ENCODE results near the gene PTPN9.
A peak's percentile ranks its signal among the peaks of the same experiment; 100 is the strongest.

Gene PTPN9

DNA sequence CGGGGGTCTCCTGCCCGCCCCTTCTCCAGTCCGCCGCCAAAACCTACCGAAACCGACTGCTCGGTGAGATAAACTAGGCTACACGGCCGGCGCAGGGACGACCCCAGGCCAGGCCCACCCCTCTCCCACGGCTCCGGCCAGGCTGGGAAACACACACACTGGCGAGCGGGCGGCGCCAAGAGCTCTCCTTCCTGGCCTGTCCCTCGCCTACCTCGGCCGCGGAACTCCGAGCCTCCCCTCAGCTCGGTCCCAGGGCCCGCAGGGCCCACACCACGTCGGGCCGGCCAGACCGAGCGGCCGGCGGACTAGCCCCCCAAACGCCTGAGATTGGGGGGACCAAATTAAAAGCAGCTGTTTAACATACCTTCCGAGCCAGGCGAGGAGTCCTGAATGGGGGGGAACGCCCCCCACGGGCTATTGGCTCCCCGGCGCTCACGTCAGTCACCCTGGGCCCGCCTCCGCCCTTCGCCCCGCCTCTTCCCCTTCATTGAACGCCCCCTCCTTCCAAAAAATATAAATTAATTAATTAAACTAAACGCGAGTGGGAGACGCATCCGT lies 123.6 kb downstream of the PTPN9 start:
- WGBS (ENCODE audit: insufficient coverage), result 0% methylated on average over 34 of the region's 48 CpGs
- POLR2A ChIA-PET, result interaction anchor here (0.6 to 0.8 kb wide), 3 partner anchors 9 to 196 kb away, joined by 3 to 4 read pairs (median 4); no protein-coding TSS in a partner anchor
- Histone ChIP-seq H3K27me3 (replicated peaks in 2 of 5; ENCODE audit: control insufficient read depth in 4 of 5, insufficient read depth in 5 of 5, low read length in 4 of 5) (no peaks in the 10 kb centered on the region), H3K9me3 (ENCODE audit: control extremely low read depth in 1 of 5, control insufficient read depth in 4 of 5, insufficient read depth in 2 of 5, low read depth in 1 of 5, low read length in 4 of 5) (no peaks in the 10 kb centered on the region), H3K27ac (ENCODE audit: insufficient read depth in 1 of 2, low read depth in 1 of 2, low read length in 2 of 2, poor library complexity in 1 of 2, severe bottlenecking in 2 of 2) (peak overlapping the region; percentile 83 to 93), H3K4me1 (ENCODE audit: control extremely low read depth in 1 of 4, control insufficient read depth in 4 of 4, insufficient read depth in 4 of 4, low read length in 3 of 4) (peaks cover 0 to 30% (median 23%) of the 10 kb centered on the region in 4 experiments), H3K4me3 (ENCODE audit: control insufficient read depth in 1 of 7, extremely low read depth in 1 of 7, insufficient read depth in 4 of 7, low read depth in 2 of 7, low read length in 6 of 7) (peak overlapping the region; percentile 80 to 96 (median 92)), H3K36me3 (ENCODE audit: control insufficient read depth in 4 of 4, insufficient read depth in 4 of 4, low read length in 3 of 4) (no peaks in the 10 kb centered on the region)
- peak; percentile 83 to 92 (median 92) for DNase-seq
- CTCF ChIA-PET, result interaction anchor here (0.6 to 1.7 kb wide), 6 partner anchors 9 to 229 kb away, joined by 3 to 5 read pairs (median 4); partner anchors contain the start of gene MAN2C1

DNA sequence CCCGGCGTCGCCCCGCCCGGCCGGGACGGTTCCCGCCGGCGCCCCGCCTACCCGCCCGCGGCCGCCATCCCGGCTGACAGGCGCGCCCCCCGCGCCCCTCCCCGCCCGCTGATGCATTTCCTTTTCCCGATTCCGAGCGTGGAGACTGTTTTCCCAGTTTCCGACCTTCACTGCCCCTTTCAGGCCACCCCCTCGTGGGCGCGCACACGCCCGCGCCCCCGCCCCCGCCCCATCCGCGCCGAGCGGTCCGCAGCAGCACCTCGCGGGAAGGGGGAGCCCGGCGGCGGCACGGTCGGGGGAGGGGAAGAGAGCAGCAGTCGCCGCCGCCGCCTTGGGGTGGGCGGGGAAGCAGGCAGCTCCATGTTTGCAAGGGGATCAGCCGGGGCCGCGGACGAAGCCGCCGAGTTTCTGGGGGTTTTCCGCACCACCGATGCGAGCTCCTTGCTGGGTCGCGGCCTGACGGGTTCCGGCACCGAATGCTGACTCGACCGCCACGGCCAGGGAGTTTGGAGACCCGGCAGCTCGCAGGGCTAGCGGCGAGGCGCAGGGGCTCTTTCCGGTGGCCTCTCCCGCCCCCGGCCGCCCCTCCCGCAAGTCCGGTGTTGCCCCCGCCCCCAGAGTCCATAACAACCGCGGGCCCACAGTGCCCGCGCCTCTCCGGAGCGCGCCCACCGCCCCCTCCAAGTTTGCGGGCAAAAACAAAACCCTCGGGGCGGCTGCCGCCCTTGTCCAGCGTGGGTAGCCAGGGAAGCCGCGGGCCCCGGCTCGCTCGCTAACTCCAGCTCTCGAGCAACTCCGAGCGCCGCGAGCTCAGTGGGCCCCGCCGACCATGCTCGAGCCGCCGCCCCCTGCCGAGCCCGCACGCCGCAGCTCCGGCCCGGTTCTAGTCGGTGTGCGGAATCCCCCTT lies 124.4 kb downstream of the PTPN9 start:
- ChIA-PET CTCF (interaction anchor here (0.5 to 1.7 kb wide), 7 partner anchors 10 to 166 kb away, joined by 3 to 5 read pairs (median 4); partner anchors contain the start of gene MAN2C1), POLR2A (interaction anchor here (0.8 to 1.4 kb wide), 6 partner anchors 10 to 602 kb away, joined by 3 to 4 read pairs (median 4); partner anchors contain the start of genes IMP3 and SNUPN)
- Histone ChIP-seq H3K4me3 (ENCODE audit: control insufficient read depth in 1 of 7, extremely low read depth in 1 of 7, insufficient read depth in 4 of 7, low read depth in 2 of 7, low read length in 6 of 7) (peak overlapping the region; percentile 80 to 96 (median 92)), H3K36me3 (ENCODE audit: control insufficient read depth in 4 of 4, insufficient read depth in 4 of 4, low read length in 3 of 4) (no peaks in the 10 kb centered on the region), H3K27me3 (replicated peaks in 2 of 5; ENCODE audit: control insufficient read depth in 4 of 5, insufficient read depth in 5 of 5, low read length in 4 of 5) (no peaks in the 10 kb centered on the region), H3K27ac (ENCODE audit: insufficient read depth in 1 of 2, low read depth in 1 of 2, low read length in 2 of 2, poor library complexity in 1 of 2, severe bottlenecking in 2 of 2) (peak overlapping the region; percentile 83 to 93), H3K9me3 (ENCODE audit: control extremely low read depth in 1 of 5, control insufficient read depth in 4 of 5, insufficient read depth in 2 of 5, low read depth in 1 of 5, low read length in 4 of 5) (no peaks in the 10 kb centered on the region), H3K4me1 (ENCODE audit: control extremely low read depth in 1 of 4, control insufficient read depth in 4 of 4, insufficient read depth in 4 of 4, low read length in 3 of 4) (peaks cover 0 to 38% (median 31%) of the 10 kb centered on the region in 4 experiments)
- DNase-seq, result peak; percentile 84 to 93 (median 88)
- WGBS (ENCODE audit: insufficient coverage), result 0% methylated on average over 82 of the region's 116 CpGs

DNA sequence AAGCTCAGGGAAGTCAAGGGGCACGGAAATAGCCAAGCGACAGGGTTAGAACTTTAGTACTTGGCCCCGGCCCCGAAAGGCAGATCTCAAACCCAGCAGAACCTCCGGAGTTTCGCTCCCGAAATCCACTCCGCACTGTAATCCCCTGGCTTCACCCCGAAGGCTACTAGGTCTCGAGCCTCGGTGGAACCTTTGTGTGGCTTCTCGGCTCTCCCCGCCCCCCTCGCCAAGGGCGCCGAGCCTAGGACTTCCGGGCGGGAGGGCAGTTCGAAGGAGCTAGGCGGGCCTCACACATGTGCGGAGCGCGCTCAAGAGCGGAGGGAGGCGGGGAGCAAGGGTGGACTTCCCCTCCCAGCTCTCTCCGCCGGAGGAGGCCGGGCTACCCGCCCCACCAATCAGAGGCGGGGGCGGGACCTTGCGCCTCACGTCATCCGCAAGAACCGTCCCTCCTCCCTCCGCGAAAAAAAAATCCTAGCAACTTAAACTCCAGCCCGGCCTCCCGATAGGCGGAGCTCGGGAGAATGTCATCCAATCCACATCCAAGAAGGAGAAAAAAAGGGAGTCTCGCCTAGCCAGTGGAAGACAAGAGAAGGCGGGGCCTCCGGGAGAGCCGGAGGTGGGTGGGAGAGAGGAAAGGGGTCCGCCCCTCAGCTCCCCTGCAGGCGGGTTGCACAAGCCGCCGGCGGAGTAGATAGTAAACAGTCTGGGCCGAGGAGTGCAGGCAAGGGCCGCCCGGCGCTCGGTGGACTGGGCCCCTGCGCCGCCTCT lies 125.2 kb downstream of the PTPN9 start:
- ChIA-PET CTCF (interaction anchor here (0.7 to 1.4 kb wide), 6 partner anchors 11 to 194 kb away, joined by 3 to 5 read pairs (median 3); partner anchors contain the start of genes MAN2C1 and SNX33), POLR2A (interaction anchor here (0.6 to 1.4 kb wide), 6 partner anchors 12 to 603 kb away, joined by 3 to 4 read pairs (median 3); partner anchors contain the start of genes IMP3 and SNUPN)
- DNase-seq, result peak; percentile 100
- peak overlapping the region; percentile 83 to 93 for H3K27ac ChIP-seq (ENCODE audit: insufficient read depth in 1 of 2, low read depth in 1 of 2, low read length in 2 of 2, poor library complexity in 1 of 2, severe bottlenecking in 2 of 2)
- no peaks in the 10 kb centered on the region for H3K9me3 ChIP-seq (ENCODE audit: control extremely low read depth in 1 of 5, control insufficient read depth in 4 of 5, insufficient read depth in 2 of 5, low read depth in 1 of 5, low read length in 4 of 5)
- H3K4me3 ChIP-seq (ENCODE audit: control insufficient read depth in 1 of 7, extremely low read depth in 1 of 7, insufficient read depth in 4 of 7, low read depth in 2 of 7, low read length in 6 of 7), result peak overlapping the region; percentile 80 to 97 (median 95)
- WGBS (ENCODE audit: insufficient coverage), result 0% methylated on average over 32 of the region's 57 CpGs
- no peaks in the 10 kb centered on the region for H3K36me3 ChIP-seq (ENCODE audit: control insufficient read depth in 4 of 4, insufficient read depth in 4 of 4, low read length in 3 of 4)
- H3K4me1 ChIP-seq (ENCODE audit: control extremely low read depth in 1 of 4, control insufficient read depth in 4 of 4, insufficient read depth in 4 of 4, low read length in 3 of 4), result peaks cover under 1 to 46% (median 39%) of the 10 kb centered on the region in 4 experiments
- no peaks in the 10 kb centered on the region for H3K27me3 ChIP-seq (replicated peaks in 2 of 5; ENCODE audit: control insufficient read depth in 4 of 5, insufficient read depth in 5 of 5, low read length in 4 of 5)

DNA sequence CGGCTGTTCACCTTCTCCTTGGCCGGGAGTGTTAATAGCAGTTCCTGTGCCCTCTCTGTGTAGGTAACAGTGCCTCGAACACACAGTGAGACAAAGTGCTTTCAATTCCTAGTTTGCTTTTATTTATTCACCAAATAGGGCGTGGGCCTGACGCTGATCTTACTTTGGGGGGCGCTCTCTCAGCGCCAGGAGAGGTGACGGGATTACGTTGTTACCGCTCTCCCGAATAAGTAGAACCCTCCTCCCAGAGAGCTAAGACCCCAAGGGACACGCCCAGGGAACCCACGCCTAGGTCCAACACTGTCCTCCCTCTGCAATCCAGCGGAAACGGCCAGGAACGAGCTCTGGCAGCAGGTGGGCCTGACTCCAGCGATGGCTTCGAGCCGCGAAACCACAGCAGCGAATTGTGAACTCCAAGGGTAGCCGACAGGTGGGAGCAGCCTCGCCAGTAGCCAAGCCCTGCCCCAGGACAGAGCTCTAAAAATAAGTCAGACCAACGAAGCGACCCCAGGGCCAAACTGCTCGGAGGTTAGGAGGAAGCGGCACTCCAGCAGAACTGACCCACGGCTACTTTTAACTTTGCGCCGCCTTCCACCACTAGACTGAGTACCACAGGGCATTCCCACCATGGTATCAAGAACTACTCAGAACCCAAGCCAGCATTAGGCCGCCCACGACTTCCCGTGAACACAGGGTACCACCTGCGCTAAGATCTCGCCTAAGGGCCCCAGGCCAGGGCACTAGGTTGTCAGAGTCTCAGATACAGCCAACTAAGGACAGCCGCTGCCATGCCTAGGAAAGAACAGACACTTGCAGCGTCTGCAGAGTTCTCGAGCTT lies 126.0 kb downstream of the PTPN9 start:
- H3K4me1 ChIP-seq (ENCODE audit: control extremely low read depth in 1 of 4, control insufficient read depth in 4 of 4, insufficient read depth in 4 of 4, low read length in 3 of 4), result peaks cover 1 to 46% (median 40%) of the 10 kb centered on the region in 4 experiments
- peak; percentile 30 to 68 (median 63) for DNase-seq
- H3K27me3 ChIP-seq (replicated peaks in 2 of 5; ENCODE audit: control insufficient read depth in 4 of 5, insufficient read depth in 5 of 5, low read length in 4 of 5), result no peaks in the 10 kb centered on the region
- H3K27ac ChIP-seq (ENCODE audit: insufficient read depth in 1 of 2, low read depth in 1 of 2, low read length in 2 of 2, poor library complexity in 1 of 2, severe bottlenecking in 2 of 2), result peak overlapping the region; percentile 81 to 93
- CTCF ChIA-PET, result interaction anchor here (0.7 to 1.6 kb wide), 7 partner anchors 11 to 195 kb away, joined by 3 to 5 read pairs (median 3); partner anchors contain the start of genes MAN2C1 and SNX33
- no peaks in the 10 kb centered on the region for H3K9me3 ChIP-seq (ENCODE audit: control extremely low read depth in 1 of 5, control insufficient read depth in 4 of 5, insufficient read depth in 2 of 5, low read depth in 1 of 5, low read length in 4 of 5)
- POLR2A ChIA-PET, result interaction anchor here (0.6 to 2.5 kb wide), 6 partner anchors 13 to 811 kb away, joined by 3 to 13 read pairs (median 4); partner anchors contain the start of genes IMP3, MAN2C1 and SNUPN
- peak overlapping the region; percentile 29 to 97 (median 87) for H3K4me3 ChIP-seq (ENCODE audit: control insufficient read depth in 1 of 7, extremely low read depth in 1 of 7, insufficient read depth in 4 of 7, low read depth in 2 of 7, low read length in 6 of 7)
- 0% methylated on average over 25 of the region's 38 CpGs for WGBS (ENCODE audit: insufficient coverage)
- no peaks in the 10 kb centered on the region for H3K36me3 ChIP-seq (ENCODE audit: control insufficient read depth in 4 of 4, insufficient read depth in 4 of 4, low read length in 3 of 4)

DNA sequence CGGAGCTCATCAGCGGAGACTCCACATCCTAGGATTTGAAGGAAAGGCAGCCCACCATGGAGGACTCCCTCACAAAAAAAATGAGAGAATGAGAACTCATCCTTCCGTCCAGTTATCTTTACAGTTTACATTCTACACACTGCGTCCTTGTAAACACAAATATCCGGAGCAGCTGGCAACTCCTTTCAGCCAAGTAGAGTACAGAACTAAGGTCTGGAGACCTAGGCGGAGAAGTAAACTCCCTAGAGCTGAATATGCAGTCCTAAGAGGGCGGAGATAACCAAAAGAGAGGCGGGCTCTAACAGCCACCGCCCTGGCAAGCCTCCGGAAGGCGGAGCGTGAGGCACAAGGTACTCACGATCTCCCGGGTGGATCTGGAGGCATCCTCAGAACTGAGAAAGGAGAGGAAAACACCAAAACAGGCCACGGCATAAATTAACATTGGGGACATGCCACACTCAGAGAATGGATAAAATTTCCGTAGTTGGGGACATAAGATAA lies 126.7 kb downstream of the PTPN9 start:
- peaks cover 1 to 46% (median 40%) of the 10 kb centered on the region in 4 experiments for H3K4me1 ChIP-seq (ENCODE audit: control extremely low read depth in 1 of 4, control insufficient read depth in 4 of 4, insufficient read depth in 4 of 4, low read length in 3 of 4)
- peak overlapping the region; percentile 29 to 97 (median 87) for H3K4me3 ChIP-seq (ENCODE audit: control insufficient read depth in 1 of 7, extremely low read depth in 1 of 7, insufficient read depth in 4 of 7, low read depth in 2 of 7, low read length in 6 of 7)
- POLR2A ChIA-PET, result interaction anchor here (0.6 to 2.5 kb wide), 5 partner anchors 16 to 810 kb away, joined by 3 to 13 read pairs (median 3); partner anchors contain the start of gene MAN2C1
- peak overlapping the region; percentile 81 to 93 for H3K27ac ChIP-seq (ENCODE audit: insufficient read depth in 1 of 2, low read depth in 1 of 2, low read length in 2 of 2, poor library complexity in 1 of 2, severe bottlenecking in 2 of 2)
- no peaks in the 10 kb centered on the region for H3K9me3 ChIP-seq (ENCODE audit: control extremely low read depth in 1 of 5, control insufficient read depth in 4 of 5, insufficient read depth in 2 of 5, low read depth in 1 of 5, low read length in 4 of 5)
- DNase-seq, result peak; percentile 82 to 87 (median 87)
- peaks cover 0 to 4% (median under 1%) of the 10 kb centered on the region in 4 experiments for H3K36me3 ChIP-seq (ENCODE audit: control insufficient read depth in 4 of 4, insufficient read depth in 4 of 4, low read length in 3 of 4)
- 0% methylated on average over 12 of the region's 16 CpGs for WGBS (ENCODE audit: insufficient coverage)
- H3K27me3 ChIP-seq (replicated peaks in 2 of 5; ENCODE audit: control insufficient read depth in 4 of 5, insufficient read depth in 5 of 5, low read length in 4 of 5), result no peaks in the 10 kb centered on the region
- CTCF ChIA-PET, result interaction anchor here (0.7 to 1.6 kb wide), 6 partner anchors 12 to 195 kb away, joined by 3 to 5 read pairs (median 4); partner anchors contain the start of genes IMP3 and SNX33

Data from common myeloid progenitor, CD34-positive (primary cell).